Activated CD8-positive, alpha-beta T cell treated with anti-CD3 and anti-CD28 coated beads for 36 hours (primary cell): Measurements from ENCODE around the gene LPP. TPM values are rescaled to one million over a fixed set of nuclear protein-coding genes. Genes with fewer than 3 reads are reported as not detected.

Experiments
- ATAC-seq: fragments of 200-7000 bp; cut with Tn5 transposase; one replicate; pipeline ENCODE4 v1.10.0; 2021; ENCODE audit warnings: mild to moderate bottlenecking, moderate library complexity
- CTCF ChIA-PET: fragments of 350-600 bp; sonication (Branson Sonifier 250); formaldehyde crosslinking; loops from one replicate; lab custom pipeline; 2021; ENCODE audit warnings: antibody characterized with exemption; lab: Charles Lee
- POLR2A ChIA-PET: fragments of 350-600 bp; sonication (Branson Sonifier 250); formaldehyde crosslinking; loops from one replicate; lab custom pipeline; 2021; ENCODE audit warnings: antibody characterized with exemption; lab: Charles Lee
- DNase-seq: peaks from one replicate; pipeline ENCODE4 v3.0.0-alpha.2; 2020
- H3K27ac Mint-ChIP-seq: one replicate; pipeline ENCODE4 v1.8.0; 2021; ENCODE audit warnings: mild to moderate bottlenecking, mixed read lengths
- H3K27me3 Mint-ChIP-seq: one replicate; pipeline ENCODE4 v1.8.0; 2021; ENCODE audit warnings: mixed read lengths
- H3K36me3 Mint-ChIP-seq: one replicate; pipeline ENCODE4 v1.8.0; 2021; ENCODE audit warnings: low read depth, mixed read lengths
- H3K4me1 Mint-ChIP-seq: one replicate; pipeline ENCODE4 v1.8.0; 2021; ENCODE audit warnings: low read depth, mixed read lengths
- H3K4me3 Mint-ChIP-seq: one replicate; pipeline ENCODE4 v1.8.0; 2021; ENCODE audit warnings: mild to moderate bottlenecking, moderate library complexity, mixed read lengths
- H3K9me3 Mint-ChIP-seq: one replicate; pipeline ENCODE4 v1.8.0; 2021; ENCODE audit warnings: mixed read lengths
- intact Hi-C: fragments of 100-400 bp; cut with micrococcal nuclease; formaldehyde crosslinking; loops from one replicate; pipeline ENCODE4 v1.10.0; 2022
- total RNA-seq, 2 experiments: library from RNA; stranded (reverse); gene quantifications; one replicate each; pipeline ENCODE4 v1.2.3, GENCODE V29; 2021
- TF ChIP-seq, protein P1 (sequence below): fragments of 200-600 bp; IDR thresholded peaks from one replicate; pipeline ENCODE4 v1.8.0; 2022; ENCODE audit warnings: antibody characterized with exemption, mild to moderate bottlenecking

LPP gene
- total RNA-seq, 2 experiments from 2014 or later = 16.4 to 22.6 TPM

DNA sequence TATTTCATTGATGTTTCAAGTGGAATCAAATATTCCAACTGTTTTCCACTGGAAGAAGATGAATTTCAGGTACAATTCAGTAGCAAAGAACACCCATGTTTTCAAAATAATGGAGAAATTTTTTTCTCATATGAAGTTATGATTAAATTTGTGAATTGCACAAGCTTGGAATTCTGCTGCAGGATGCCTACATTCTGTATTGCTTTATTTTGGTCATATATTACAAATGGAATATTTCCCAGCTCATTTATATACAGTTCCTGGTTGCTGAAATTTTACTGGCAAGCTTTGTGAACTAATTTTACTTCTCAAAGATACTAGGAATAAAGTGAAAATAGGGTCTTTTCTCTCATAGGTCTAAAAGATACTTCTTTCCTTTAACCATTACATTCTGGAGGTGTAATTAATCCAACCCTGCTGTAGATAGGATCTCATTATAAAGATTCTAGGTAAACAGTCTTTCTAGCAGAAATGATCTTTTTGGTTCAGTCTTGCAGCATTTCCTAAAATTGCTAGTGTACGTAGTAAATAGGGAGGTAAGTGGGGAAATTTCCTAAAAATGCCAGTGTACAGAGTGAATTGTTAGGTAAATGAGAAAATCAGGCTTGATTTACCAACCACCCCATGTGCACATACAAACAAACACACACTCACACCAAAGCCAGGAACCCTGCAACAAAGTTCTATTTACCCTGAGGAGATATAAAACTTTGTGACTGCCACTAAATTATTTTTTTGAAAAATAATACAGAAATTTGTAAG, 624.3 kb downstream of the LPP start:
- CTCF ChIA-PET = interaction anchor here (1.0 kb wide), 1 partner anchor 29 kb away, joined by 3 read pairs; no protein-coding TSS in a partner anchor
- no peak for ATAC-seq

DNA sequence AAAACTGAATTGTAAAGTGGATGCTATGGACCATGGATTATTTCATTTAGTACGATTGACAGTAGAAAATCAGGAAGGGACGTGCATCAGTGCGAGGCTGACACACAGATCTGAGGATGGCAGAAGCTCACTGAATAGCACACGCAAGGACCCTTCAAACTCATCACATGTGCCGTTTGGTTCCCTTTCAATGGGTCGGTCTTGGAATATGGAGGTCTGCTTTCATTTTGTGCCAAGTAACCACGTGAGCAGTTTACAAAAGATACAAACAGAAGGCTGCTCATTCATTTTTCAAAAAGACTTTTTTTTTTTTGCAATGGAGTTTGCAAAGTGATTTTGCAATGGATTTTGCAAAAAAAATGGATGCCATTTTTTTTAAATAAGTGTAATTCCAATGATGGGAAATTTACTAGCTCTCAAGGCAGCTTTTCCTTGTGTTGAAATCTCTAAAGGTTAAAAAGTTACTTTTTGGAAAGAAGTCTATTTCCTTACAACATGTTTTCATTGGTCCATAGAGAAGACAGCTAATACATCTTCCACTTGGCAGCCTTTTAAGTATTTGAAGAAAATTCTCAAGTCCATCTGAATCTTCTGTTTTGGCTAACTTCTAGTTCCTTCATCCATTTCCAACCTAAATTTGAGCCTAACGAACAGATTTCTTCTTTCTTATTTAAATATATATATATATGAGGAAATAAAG, 625.5 kb downstream of the LPP start:
- Mint-ChIP-seq H3K4me1 (peaks cover 10% of the 10 kb centered on the region), H3K4me3 (no peak overlapping the region), H3K27ac (no peak overlapping the region), H3K9me3 (peaks cover 3% of the 10 kb centered on the region), H3K27me3 (no peaks in the 10 kb centered on the region), H3K36me3 (peaks cover 4% of the 10 kb centered on the region)
- TF ChIP-seq, protein P1, sequence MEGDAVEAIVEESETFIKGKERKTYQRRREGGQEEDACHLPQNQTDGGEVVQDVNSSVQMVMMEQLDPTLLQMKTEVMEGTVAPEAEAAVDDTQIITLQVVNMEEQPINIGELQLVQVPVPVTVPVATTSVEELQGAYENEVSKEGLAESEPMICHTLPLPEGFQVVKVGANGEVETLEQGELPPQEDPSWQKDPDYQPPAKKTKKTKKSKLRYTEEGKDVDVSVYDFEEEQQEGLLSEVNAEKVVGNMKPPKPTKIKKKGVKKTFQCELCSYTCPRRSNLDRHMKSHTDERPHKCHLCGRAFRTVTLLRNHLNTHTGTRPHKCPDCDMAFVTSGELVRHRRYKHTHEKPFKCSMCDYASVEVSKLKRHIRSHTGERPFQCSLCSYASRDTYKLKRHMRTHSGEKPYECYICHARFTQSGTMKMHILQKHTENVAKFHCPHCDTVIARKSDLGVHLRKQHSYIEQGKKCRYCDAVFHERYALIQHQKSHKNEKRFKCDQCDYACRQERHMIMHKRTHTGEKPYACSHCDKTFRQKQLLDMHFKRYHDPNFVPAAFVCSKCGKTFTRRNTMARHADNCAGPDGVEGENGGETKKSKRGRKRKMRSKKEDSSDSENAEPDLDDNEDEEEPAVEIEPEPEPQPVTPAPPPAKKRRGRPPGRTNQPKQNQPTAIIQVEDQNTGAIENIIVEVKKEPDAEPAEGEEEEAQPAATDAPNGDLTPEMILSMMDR = no peak
- ChIA-PET CTCF (interaction anchor here (0.8 kb wide), 1 partner anchor 176 kb away, joined by 3 read pairs; no protein-coding TSS in a partner anchor), POLR2A (no interaction called here)
- no peak for DNase-seq
- no peak for ATAC-seq
- intact Hi-C loops = no loop called here

More for the DNA sequence above, 624.3 kb downstream of the LPP start:
- DNase-seq = no peak
- TF ChIP-seq, protein P1 = no peak
- Mint-ChIP-seq H3K9me3 (peaks cover 3% of the 10 kb centered on the region), H3K27ac (no peak overlapping the region), H3K36me3 (peaks cover 4% of the 10 kb centered on the region), H3K4me1 (peaks cover 9% of the 10 kb centered on the region), H3K27me3 (no peaks in the 10 kb centered on the region), H3K4me3 (no peak overlapping the region)
- intact Hi-C loops = no loop called here
- POLR2A ChIA-PET = no interaction called here

DNA sequence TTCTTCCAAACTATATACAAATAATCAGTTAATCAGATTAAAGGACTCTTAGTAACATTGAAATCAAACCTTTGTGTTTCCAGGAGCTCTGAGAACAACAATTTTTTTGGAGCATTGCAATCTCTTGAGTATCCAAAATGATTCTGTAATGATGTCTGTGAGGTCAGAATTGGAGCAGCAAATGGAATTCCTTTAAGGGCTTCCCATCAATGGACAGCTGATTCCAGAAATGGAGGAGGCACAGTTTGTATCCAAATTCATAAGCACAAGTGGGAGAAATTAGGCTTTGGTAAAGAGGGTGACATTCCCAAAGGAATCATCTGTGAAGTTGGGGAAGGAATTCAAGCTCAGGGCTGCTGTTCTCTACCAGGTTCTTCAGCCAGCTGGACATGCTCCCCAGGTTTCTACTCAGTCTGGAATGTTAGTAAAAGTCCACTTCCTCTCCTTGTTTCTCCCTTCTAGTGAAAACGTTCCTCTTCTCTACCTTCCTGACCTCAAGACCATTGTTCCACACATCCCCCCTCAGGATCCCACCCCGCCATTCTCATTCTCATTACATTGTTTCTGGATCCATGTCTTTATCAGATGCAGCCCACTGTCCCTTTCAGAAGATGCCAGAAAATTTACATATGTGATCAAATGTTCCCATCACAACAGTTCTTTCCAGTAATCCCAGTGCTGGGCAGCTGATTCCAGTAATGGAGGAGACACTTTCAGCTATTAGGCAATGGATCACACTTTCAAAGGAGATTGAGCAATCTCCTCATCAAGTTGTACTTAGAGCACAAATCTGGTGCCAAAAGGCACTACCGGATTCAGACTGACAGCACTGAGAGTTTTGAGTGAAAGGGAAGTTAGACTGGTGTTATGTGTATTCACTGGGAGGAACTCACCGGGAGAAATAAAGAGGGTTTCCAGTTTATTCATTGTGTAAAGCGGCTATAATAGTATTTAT, 626.5 kb downstream of the LPP start:
- intact Hi-C loops = no loop called here
- Mint-ChIP-seq H3K27ac (no peak overlapping the region), H3K9me3 (peaks cover 3% of the 10 kb centered on the region), H3K4me1 (peaks cover 10% of the 10 kb centered on the region), H3K27me3 (no peaks in the 10 kb centered on the region), H3K4me3 (no peak overlapping the region), H3K36me3 (peaks cover 4% of the 10 kb centered on the region)
- POLR2A ChIA-PET = no interaction called here
- DNase-seq (no peak), ATAC-seq (no peak)
- CTCF ChIA-PET = interaction anchor here (0.8 kb wide), 1 partner anchor 175 kb away, joined by 3 read pairs; no protein-coding TSS in a partner anchor
- TF ChIP-seq, protein P1 = no peak

DNA sequence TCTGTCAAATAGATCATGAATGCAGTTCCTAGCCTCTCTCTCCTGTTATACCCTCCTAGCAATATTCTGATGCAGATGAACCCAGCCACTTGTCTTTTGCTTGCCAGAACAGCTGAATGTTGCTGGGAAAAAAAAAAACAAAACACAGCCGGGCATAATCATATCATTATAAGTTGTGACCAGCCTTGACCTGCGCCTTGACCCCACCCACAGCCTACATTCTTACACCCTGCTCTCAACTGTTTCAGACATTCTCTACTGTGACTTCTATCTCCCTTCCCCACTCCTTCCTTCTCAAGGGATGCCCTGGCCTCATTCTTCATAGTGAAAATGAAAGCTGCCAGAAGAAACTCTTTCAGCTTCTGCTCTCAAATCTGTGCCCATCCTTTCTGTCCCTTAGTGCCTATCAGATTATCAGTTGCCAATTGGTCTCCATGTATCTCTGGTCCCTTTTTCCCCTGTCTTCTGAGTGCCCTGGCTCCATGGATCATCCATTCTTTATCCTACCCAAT, 628.7 kb downstream of the LPP start:
- POLR2A ChIA-PET = no interaction called here
- H3K9me3 Mint-ChIP-seq = peaks cover 3% of the 10 kb centered on the region
- ATAC-seq (peak; percentile 27), DNase-seq (no peak)
- TF ChIP-seq, protein P1 = no peak
- H3K27me3 Mint-ChIP-seq = no peaks in the 10 kb centered on the region
- H3K36me3 Mint-ChIP-seq = peaks cover 4% of the 10 kb centered on the region
- intact Hi-C loops = no loop called here
- peaks cover 10% of the 10 kb centered on the region for H3K4me1 Mint-ChIP-seq
- H3K4me3 Mint-ChIP-seq = no peak overlapping the region
- CTCF ChIA-PET = interaction anchor here (1.0 to 1.2 kb wide), 2 partner anchors 60 to 173 kb away, joined by 3 read pairs; no protein-coding TSS in a partner anchor
- no peak overlapping the region for H3K27ac Mint-ChIP-seq
